ENCODE results near the gene AKAP14.

DNA sequence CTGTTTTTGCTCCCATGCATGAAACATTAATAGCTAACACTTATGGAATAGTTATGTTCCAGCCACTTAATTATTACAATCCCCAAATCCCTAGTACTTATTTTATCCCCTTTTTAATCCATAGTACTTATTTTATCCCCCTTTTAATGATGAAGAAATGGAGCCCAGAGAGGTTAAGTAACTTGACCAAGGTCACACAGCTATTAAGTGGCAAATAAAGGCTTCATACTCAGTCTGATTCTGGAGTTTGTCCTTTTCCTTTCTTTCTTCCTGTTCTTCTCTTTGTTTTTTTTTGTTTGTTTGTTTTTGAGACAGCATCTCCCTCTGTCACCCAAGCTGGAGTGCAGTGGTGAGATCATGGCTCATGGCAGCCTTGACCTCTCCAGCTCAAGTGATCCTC, 45.6 kb downstream of the AKAP14 start:
- TF ChIP-seq, protein P1, sequence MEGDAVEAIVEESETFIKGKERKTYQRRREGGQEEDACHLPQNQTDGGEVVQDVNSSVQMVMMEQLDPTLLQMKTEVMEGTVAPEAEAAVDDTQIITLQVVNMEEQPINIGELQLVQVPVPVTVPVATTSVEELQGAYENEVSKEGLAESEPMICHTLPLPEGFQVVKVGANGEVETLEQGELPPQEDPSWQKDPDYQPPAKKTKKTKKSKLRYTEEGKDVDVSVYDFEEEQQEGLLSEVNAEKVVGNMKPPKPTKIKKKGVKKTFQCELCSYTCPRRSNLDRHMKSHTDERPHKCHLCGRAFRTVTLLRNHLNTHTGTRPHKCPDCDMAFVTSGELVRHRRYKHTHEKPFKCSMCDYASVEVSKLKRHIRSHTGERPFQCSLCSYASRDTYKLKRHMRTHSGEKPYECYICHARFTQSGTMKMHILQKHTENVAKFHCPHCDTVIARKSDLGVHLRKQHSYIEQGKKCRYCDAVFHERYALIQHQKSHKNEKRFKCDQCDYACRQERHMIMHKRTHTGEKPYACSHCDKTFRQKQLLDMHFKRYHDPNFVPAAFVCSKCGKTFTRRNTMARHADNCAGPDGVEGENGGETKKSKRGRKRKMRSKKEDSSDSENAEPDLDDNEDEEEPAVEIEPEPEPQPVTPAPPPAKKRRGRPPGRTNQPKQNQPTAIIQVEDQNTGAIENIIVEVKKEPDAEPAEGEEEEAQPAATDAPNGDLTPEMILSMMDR (IDR thresholded peaks at IDR 0.05), result no peak
- TF ChIP-seq POLR2AphosphoS5 (IDR thresholded peaks at IDR 0.05; ENCODE audit: insufficient read depth in 1 of 2, low read depth in 1 of 2), result no peak
